Stimulated activated naive CD8-positive, alpha-beta T cell treated with anti-CD3 and anti-CD28 coated beads, Interleukin-15, amount 100 ng/mL, for 72 hours (primary cell): Measurements from ENCODE around the gene ISX.
"Not testable (repeated sequence)": the region's sequence is repeated elsewhere in the genome, so short reads cannot be mapped to it uniquely, and the experiment has no call there.

Source experiments
- ATAC-seq: fragments of 150-1000 bp; cut with Tn5 transposase; 2 replicates; pipeline ENCODE4 v1.10.0; 2021; ENCODE audit warnings: mild to moderate bottlenecking, moderate library complexity
- DNase-seq, 2 donors: peaks; one replicate each; pipeline ENCODE4 v3.0.0; 2021 to 2022
- H3K27ac Mint-ChIP-seq, 2 donors: one replicate each; pipeline ENCODE4 v1.8.0; 2022; ENCODE audit warnings: mild to moderate bottlenecking in 2 of 2, mixed read lengths in 2 of 2, moderate library complexity in 2 of 2
- H3K27me3 Mint-ChIP-seq: one replicate; pipeline ENCODE4 v1.8.0; 2022; ENCODE audit warnings: mixed read lengths
- H3K4me1 Mint-ChIP-seq: one replicate; pipeline ENCODE4 v1.8.0; 2022; ENCODE audit warnings: mild to moderate bottlenecking, mixed read lengths
- H3K4me3 Mint-ChIP-seq, 2 donors: one replicate each; pipeline ENCODE4 v1.8.0; 2022; ENCODE audit warnings: mild to moderate bottlenecking in 2 of 2, mixed read lengths in 2 of 2, moderate library complexity in 1 of 2
- H3K9me3 Mint-ChIP-seq, 2 donors: one replicate each; pipeline ENCODE4 v1.8.0; 2022; ENCODE audit warnings: mixed read lengths in 2 of 2

Gene ISX

DNA sequence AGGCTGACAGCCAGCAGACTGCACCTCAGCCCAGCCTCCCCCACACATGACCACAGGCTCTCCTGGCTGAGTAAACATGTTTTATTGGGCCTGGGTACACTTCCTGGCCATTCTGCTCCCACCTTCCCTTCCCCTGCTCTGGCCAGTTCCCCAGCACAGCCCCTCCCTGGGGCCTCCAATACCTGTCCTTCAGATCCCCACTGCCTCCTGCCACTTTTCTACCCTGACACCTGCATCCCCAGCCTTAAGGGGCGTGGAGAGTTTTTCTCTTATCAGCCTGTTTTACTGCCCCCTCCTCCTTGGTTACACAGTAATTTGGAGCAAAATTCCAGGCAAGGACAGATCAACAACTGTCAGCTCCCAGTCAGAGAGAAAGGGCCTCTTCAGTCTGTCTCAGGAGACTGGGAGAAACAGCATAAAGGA, at the start of gene ISX:
TSS of gene ISX (plus strand) at position 363 of the 423 bp plus-strand sequence. CDS start 930 bp downstream, outside the sequence.
- no peak within 1 kb of the TSS for H3K4me3 Mint-ChIP-seq
- H3K27me3 Mint-ChIP-seq = peaks cover 6% of the 10 kb centered on the region
- DNase-seq (no peak), ATAC-seq (no peak)
- H3K9me3 Mint-ChIP-seq = peaks cover 0 to 5% of the 10 kb centered on the region in 2 donors
- H3K4me1 Mint-ChIP-seq = peaks cover 5% of the 10 kb centered on the region
- peak within 1 kb of the TSS in 1 of 2 donors; percentile 65 for H3K27ac Mint-ChIP-seq

DNA sequence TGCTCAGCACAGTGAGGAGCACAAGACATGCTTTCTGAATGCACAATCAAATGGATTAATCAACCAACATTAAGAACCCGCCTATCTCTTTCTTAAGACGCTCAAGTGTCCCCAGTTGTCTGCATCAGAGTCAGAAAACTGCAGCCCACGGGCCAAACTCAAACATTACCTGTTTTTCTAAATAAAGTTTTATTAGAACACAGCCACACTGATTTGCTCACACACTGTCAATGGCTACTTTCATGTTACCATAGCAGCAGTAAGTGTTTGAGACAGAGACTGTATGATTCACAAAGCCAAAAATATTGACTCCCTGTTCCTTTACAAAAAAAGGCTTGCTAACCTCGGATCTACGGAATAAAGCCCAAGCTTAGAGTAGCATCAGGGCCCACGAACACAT, 49.0 kb upstream of the ISX start:
- no peak for DNase-seq
- H3K9me3 Mint-ChIP-seq = no peaks in the 10 kb centered on the region
- no peaks in the 10 kb centered on the region for H3K27me3 Mint-ChIP-seq
- no peak overlapping the region for H3K27ac Mint-ChIP-seq
- H3K4me1 Mint-ChIP-seq = no peaks in the 10 kb centered on the region
- no peak overlapping the region for H3K4me3 Mint-ChIP-seq
- no peak for ATAC-seq

DNA sequence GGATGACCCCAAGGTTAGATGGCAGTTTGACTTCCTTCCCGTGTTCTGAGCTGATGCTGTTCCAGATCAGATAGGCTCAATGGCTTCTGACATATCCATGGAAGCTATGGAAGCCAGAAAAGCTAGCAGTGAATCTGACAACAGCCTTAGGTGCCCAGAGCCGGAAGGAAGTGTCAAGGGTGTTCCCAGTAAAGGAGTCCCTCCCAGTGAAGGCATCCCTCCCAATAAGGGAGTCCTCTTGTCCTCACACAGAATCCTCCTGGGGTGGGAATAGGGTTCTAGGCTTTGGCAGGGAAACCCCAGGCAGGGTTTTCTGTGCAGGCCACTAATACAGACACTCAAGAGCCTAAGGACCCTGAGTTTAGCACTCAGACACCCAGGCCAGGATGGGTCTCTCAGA, 47.0 kb upstream of the ISX start:
- H3K4me3 Mint-ChIP-seq = no peak overlapping the region
- H3K27ac Mint-ChIP-seq = no peak overlapping the region
- no peak for ATAC-seq
- peaks cover 2% of the 10 kb centered on the region for H3K4me1 Mint-ChIP-seq
- peaks cover 8% of the 10 kb centered on the region for H3K27me3 Mint-ChIP-seq
- H3K9me3 Mint-ChIP-seq = no peaks in the 10 kb centered on the region
- no peak for DNase-seq

DNA sequence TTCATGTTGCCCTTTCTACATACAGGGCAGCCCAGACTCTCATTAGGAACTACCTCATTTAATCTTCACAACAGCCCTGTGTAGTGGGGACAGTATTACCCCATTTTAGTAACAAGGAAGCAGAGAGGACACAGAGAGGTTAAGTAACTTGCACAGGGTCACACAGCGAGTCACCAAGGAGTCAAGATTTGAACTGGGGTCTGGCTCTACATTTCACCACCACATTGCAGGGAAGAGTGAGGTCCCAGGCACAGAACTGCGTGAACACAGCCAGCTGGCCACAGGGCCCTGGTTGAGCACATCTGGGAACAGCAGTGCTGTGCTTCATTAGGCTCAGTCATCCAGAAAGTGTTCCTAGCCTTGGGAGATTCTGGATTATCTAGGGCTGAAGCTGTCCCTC, 45.4 kb upstream of the ISX start:
- ATAC-seq (no peak), DNase-seq (no peak)
- no peak overlapping the region for H3K27ac Mint-ChIP-seq
- H3K27me3 Mint-ChIP-seq = peaks cover 19% of the 10 kb centered on the region
- no peaks in the 10 kb centered on the region for H3K9me3 Mint-ChIP-seq
- H3K4me3 Mint-ChIP-seq = no peak overlapping the region
- H3K4me1 Mint-ChIP-seq = peaks cover 6% of the 10 kb centered on the region

DNA sequence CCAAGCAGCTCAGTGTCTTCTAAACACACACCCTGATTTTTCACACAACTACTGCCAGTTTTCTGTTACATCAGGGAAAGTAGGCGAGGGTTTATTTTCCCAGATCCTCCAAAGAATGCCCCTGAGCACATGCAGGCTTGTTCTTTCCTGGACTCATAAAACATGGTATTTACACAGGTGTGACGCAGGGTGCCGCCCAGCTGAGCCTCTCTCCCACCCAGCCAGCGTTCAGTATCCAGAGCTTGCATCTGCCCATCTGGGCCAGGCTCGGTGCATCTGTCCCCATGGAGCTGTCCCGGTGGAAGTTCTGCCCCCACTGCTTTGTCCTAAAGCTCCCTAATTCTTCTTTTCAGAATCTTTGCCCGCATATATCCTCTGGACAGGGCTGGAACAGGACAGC, 44.8 kb upstream of the ISX start:
- DNase-seq = no peak
- no peak for ATAC-seq
- no peaks in the 10 kb centered on the region for H3K9me3 Mint-ChIP-seq
- H3K4me1 Mint-ChIP-seq = peaks cover 6% of the 10 kb centered on the region
- no peak overlapping the region for H3K4me3 Mint-ChIP-seq
- H3K27me3 Mint-ChIP-seq = peaks cover 26% of the 10 kb centered on the region
- H3K27ac Mint-ChIP-seq = peak overlapping the region in 1 of 2 donors; percentile 64

DNA sequence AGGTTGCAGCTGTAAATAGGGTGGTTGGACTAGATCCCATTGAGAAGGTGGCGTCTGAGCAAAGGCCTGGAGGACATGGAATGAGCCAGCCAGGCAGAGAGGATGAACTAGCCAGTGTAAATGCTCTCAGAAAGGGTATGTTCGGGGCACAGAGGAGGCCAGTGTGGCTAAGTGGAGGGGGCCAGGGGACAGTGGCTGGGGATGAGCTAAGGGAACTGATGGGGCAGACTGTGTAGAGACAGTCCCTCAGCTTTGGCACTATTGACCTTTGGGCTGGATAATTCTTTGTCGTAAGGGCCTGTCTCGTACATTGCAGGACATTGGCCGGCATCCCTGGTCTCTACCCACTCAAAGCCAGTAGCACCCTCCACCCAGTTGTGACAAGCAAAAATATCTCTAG, 43.7 kb upstream of the ISX start:
- no peak overlapping the region for H3K4me3 Mint-ChIP-seq
- H3K27me3 Mint-ChIP-seq = peaks cover 37% of the 10 kb centered on the region
- no peak for ATAC-seq
- peaks cover 6% of the 10 kb centered on the region for H3K4me1 Mint-ChIP-seq
- DNase-seq = no peak
- H3K9me3 Mint-ChIP-seq = no peaks in the 10 kb centered on the region
- H3K27ac Mint-ChIP-seq = no peak overlapping the region

DNA sequence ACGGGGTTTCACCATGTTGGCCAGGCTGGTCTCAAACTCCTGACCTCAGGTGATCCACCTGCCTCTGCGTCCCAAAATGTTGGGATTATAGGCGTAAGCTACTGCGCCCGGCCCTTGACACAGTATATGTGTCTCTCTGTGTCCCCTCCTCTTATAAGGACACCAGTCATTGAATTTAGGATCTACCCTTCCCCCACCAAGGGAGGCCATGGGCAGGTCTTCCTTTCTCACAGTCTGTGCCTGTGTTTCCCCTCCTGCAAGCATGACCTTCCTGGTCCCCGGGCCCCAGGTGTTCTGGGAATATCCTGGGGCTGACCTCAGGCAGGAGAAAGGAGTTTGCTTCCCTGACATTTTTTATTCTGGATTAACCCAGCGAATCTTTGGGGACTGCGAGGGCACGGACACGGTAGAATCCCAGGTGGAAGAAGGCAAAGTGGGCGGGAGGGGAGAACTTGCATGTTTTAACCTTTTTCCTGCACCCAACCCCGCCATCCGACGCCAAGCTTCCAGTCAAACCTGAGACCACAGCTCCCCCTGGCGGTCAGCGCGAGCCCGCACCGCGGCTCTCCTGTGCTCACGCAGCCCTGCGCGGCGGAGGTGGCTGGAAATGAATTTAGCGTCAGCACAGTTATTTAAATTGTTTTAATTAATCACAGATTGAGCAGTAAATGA, 42.1 kb upstream of the ISX start:
- Mint-ChIP-seq H3K27me3 (peaks cover 52% of the 10 kb centered on the region), H3K4me1 (peaks cover 6% of the 10 kb centered on the region), H3K4me3 (no peak overlapping the region), H3K9me3 (no peaks in the 10 kb centered on the region), H3K27ac (peak overlapping the region in 1 of 2 donors; percentile 92)
- ATAC-seq = peak; percentile 59
- DNase-seq = peak; percentile 55 to 59

DNA sequence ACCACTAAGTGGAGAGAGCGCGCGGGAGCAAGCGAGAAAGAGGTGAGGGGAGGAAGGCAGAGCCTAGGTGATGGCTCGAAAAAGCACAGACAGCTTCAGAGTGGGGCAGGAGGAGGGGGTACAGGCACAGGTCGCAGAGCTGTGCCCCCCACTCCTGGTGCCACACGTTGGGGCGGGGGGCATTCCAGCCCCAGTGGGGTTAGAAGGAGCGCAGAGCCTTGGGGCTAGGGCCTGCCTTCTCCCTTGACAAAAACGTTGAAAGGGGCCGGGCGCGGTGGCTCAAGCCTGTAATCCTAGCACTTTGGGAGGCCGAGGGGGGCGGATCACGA, 41.6 kb upstream of the ISX start:
- ATAC-seq = no peak
- H3K4me1 Mint-ChIP-seq = peaks cover 6% of the 10 kb centered on the region
- H3K27me3 Mint-ChIP-seq = peaks cover 57% of the 10 kb centered on the region

DNA sequence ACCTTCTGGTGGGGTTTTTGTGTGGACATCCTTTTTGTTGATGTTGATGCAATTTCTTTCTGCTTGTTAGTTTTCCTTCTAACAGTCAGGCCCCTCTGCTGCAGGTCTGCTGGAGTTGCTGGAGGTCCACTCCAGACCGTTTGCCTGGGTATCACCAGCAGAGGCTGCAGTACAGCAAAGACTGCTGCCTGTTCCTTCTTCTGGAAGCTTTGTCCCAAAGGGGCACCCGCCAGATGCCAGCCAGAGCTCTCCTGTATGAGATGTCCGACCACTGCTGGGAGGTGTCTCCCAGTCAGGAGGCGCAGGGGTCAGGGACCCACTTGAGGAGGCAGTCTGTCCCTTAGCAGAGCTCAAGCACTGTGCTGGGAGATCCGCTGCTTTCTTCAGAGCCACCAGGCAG, 35.8 kb upstream of the ISX start:
- H3K27ac Mint-ChIP-seq, H3K4me3 Mint-ChIP-seq, H3K9me3 Mint-ChIP-seq, H3K4me1 Mint-ChIP-seq, DNase-seq, ATAC-seq: not testable (repeated sequence)
- peaks cover 62% of the 10 kb centered on the region for H3K27me3 Mint-ChIP-seq

More for the DNA sequence above, 41.6 kb upstream of the ISX start:
- peak overlapping the region in 1 of 2 donors; percentile 92 for H3K27ac Mint-ChIP-seq
- no peak overlapping the region for H3K4me3 Mint-ChIP-seq
- H3K9me3 Mint-ChIP-seq = no peaks in the 10 kb centered on the region
- no peak for DNase-seq

DNA sequence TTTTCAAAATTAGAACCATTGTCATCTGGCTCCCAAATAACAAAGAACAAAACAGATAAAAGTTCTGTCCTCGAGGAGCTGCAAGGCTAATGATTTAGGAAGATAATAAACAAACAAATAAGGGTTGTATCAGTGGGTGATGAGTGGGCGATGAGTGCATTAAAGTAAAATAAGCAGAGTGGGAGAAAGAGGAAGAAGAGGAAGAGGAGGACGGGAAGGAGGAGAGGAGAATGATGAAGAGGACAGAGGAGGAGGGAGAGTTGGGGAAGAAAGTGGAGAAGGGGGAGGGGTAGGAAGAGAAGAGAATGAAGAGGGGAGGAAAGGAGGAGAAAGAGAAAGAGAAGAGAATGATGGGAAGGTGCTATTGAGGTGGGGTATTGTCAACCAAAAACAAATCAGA, 33.4 kb upstream of the ISX start:
- ATAC-seq (no peak), DNase-seq (no peak)
- no peak overlapping the region for H3K4me3 Mint-ChIP-seq
- no peaks in the 10 kb centered on the region for H3K9me3 Mint-ChIP-seq
- no peak overlapping the region for H3K27ac Mint-ChIP-seq
- H3K27me3 Mint-ChIP-seq = peaks cover 45% of the 10 kb centered on the region
- no peaks in the 10 kb centered on the region for H3K4me1 Mint-ChIP-seq

DNA sequence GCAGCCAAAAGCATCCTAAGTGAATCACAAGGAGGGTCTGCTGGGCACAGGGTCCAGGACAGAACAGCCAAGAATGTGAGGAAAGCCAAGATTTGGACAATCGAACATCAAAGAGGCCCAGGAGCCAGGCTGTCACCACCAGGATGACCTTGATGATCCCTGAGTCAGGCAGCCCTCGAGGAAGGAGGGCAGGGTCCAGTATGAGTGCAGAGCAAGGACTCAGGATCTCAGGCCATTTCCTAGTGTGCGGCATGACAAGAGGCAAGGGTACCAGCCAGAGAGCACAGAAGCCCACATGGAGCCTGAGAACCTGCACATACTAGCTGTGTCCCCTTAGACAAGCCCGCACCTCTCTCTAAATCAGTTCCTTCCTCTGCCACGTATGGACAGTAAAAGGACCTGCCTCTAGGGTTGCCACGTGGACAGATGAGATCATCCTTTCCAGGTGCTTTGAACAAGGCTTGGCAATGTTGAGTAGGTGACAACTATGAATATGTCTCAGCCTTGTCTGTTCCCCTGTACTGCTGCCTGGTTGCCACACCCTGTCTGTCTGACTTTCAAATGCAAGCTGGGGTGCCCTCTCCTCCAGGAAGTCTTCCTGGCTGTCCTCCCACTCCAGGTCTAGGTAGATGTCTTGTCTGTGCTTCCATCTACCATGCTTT, 32.2 kb upstream of the ISX start:
- Mint-ChIP-seq H3K4me1 (no peaks in the 10 kb centered on the region), H3K27me3 (peaks cover 36% of the 10 kb centered on the region), H3K4me3 (no peak overlapping the region), H3K27ac (peak overlapping the region in 1 of 2 donors; percentile 37), H3K9me3 (no peaks in the 10 kb centered on the region)
- DNase-seq (no peak), ATAC-seq (no peak)

DNA sequence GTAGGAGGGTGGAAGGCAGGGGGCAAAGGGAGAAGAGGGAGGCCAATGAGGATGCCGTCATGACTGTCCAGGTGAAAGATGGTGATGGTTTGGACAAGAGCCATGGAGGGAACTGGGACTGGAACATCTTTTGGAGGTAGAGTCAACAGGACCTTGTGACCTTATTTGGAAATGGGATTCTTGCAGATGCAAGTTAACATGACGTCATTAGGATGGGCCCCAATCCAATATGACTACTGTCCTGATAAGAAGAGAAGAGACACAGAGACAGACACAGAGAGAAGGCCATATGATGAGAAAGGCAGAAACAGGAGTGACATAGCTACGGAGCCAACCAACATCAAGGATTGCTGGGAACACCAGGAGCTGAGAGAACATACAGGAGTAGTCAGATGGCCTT, 31.0 kb upstream of the ISX start:
- H3K9me3 Mint-ChIP-seq = no peaks in the 10 kb centered on the region
- ATAC-seq (no peak), DNase-seq (no peak)
- peaks cover 27% of the 10 kb centered on the region for H3K27me3 Mint-ChIP-seq
- no peaks in the 10 kb centered on the region for H3K4me1 Mint-ChIP-seq
- H3K27ac Mint-ChIP-seq = no peak overlapping the region
- H3K4me3 Mint-ChIP-seq = no peak overlapping the region

DNA sequence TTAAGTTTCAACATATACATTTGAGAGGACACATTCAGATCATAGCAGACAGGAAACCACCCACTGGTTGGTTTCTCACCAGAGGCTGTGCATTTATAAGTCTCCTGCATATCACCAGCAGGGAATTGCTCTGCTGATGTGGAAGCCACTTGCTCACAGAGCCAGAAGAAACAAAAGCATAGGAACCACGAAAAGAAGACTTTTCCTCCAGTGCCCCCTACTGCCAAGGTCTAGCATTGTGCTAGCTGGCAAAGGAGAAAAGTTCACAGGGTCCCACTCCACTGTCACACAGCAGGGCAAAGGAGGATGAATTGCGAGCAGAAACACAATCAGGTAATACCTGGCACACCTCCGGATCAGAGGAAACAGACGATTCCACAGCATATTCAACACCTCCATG, 28.9 kb upstream of the ISX start:
- Mint-ChIP-seq H3K9me3 (no peaks in the 10 kb centered on the region), H3K27ac (no peak overlapping the region), H3K4me1 (no peaks in the 10 kb centered on the region), H3K4me3 (no peak overlapping the region), H3K27me3 (peaks cover 32% of the 10 kb centered on the region)
- ATAC-seq (no peak), DNase-seq (no peak)

DNA sequence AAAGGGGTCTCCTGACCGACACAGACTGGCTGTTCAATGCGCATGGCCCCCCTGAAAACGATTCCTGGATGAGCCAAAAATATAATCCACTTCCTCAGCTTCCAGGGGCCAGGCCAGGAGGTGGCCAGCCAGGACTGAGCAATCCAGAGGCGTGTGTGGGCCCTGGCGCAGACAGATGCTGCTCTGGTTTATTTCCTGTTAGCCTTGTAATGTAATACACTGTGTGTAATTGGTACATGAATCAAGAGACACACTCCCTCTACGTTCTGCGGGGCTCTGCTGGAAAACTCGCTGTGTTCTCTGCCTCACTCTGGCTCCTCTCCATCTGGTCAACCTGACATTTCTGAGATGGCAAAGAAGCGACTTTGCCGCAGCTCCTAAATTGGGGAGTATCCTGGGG, 26.3 kb upstream of the ISX start:
- Mint-ChIP-seq H3K9me3 (no peaks in the 10 kb centered on the region), H3K27ac (no peak overlapping the region), H3K4me1 (no peaks in the 10 kb centered on the region), H3K4me3 (no peak overlapping the region), H3K27me3 (peaks cover 32% of the 10 kb centered on the region)
- ATAC-seq (no peak), DNase-seq (no peak)

DNA sequence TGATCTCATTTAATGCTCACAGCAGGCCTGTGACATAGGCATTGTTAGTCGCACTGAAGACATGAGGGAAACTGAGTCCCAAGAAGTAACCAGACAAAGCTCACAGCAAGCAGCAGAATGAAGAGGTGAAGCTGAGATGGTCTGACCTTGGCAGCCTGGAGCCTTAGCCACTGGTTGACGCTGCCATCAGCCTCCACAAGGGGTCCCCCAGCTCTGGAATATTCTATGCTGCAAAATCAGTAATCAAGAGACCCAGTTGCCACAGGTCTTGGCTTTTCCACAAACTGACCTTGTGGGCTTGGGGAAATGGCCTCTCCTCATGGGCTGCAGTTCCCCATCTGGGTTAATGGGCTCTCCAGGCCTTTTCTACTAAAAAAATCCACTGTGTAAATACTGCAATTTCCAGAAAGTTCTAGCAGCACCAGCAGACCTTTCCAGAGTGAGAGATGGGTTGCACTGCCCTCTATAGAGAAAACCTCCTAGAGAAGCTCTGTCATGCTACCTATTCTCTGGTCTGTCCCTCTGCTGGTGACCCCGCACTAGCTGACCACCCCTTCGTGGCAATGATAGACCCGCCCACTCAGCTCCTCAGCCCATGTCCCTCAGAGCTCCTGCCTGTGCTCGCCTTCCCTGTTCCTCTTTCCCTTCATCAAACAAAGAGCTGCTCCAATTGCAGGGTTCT, 22.6 kb upstream of the ISX start:
- H3K27ac Mint-ChIP-seq = no peak overlapping the region
- H3K4me1 Mint-ChIP-seq = no peaks in the 10 kb centered on the region
- H3K9me3 Mint-ChIP-seq = no peaks in the 10 kb centered on the region
- DNase-seq (no peak), ATAC-seq (no peak)
- H3K4me3 Mint-ChIP-seq = no peak overlapping the region
- H3K27me3 Mint-ChIP-seq = peaks cover 17% of the 10 kb centered on the region

DNA sequence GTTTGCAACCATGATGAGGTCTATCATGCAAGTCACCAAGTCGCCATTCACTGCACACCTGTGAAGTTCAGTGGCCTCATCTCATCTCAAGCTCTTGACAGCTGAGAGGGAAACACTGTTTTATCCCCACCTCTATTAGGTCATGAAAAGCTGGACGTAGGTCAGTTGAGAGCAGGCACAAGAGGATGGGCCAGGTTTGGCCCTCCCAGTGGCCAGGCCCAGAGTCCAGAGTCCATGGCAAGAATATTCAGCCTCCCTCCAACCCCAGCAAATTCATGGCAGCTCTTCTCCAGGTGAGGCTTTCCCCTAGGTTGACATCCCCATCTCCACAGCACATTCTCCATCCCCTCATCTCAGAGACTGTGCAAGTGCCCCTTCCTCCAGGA, 22.0 kb upstream of the ISX start:
- Mint-ChIP-seq H3K4me3 (no peak overlapping the region), H3K9me3 (no peaks in the 10 kb centered on the region), H3K27ac (no peak overlapping the region), H3K4me1 (no peaks in the 10 kb centered on the region), H3K27me3 (peaks cover 17% of the 10 kb centered on the region)
- DNase-seq = no peak
- ATAC-seq = no peak
